MCF 10A (cell line): Measurements from ENCODE around the gene MIPOL1. TPM values are rescaled to one million over a fixed set of nuclear protein-coding genes. Genes with fewer than 3 reads are reported as not detected.
A peak's percentile ranks its signal among the peaks of the same experiment; 100 is the strongest.

Experiments
- BruUV-seq: library from RNA; stranded (reverse); fragments of 400-500 nt; replicated peaks from 2 replicates; lab custom pipeline; 2021; lab: Mats Ljungman, UMichigan
- CTCF ChIA-PET: fragments of 300-600 bp; sonication (Branson Sonifier 250); formaldehyde crosslinking; extraction: SDS; loops from one replicate; lab custom pipeline; 2021; ENCODE audit warnings: antibody characterized with exemption, inconsistent platforms; lab: Yijun Ruan, JAX
- POLR2A ChIA-PET: fragments of 300-600, 350-650 bp; sonication (Branson Sonifier 250); formaldehyde crosslinking; extraction: SDS; loops from one replicate; lab custom pipeline; 2020; ENCODE audit warnings: antibody characterized with exemption, inconsistent platforms; lab: Yijun Ruan, JAX
- DNase-seq: peaks from one replicate; pipeline ENCODE4 v3.0.0-alpha.2; 2018; ENCODE audit not compliant: unreplicated experiment
- H3K27ac Mint-ChIP-seq: one replicate; pipeline ENCODE4 v1.8.0; 2022; ENCODE audit warnings: mild to moderate bottlenecking, low read depth, mixed read lengths; ENCODE audit not compliant: unreplicated experiment
- H3K27me3 Mint-ChIP-seq: one replicate; pipeline ENCODE4 v1.8.0; 2022; ENCODE audit warnings: mixed read lengths; ENCODE audit not compliant: insufficient read depth, unreplicated experiment
- H3K36me3 Mint-ChIP-seq: one replicate; pipeline ENCODE4 v1.8.0; 2022; ENCODE audit warnings: mild to moderate bottlenecking, moderate library complexity, mixed read lengths; ENCODE audit not compliant: insufficient read depth, unreplicated experiment
- H3K4me1 Mint-ChIP-seq: one replicate; pipeline ENCODE4 v1.8.0; 2022; ENCODE audit warnings: mixed read lengths; ENCODE audit not compliant: insufficient read depth, unreplicated experiment
- H3K4me3 Mint-ChIP-seq: one replicate; pipeline ENCODE4 v1.8.0; 2022; ENCODE audit warnings: mild to moderate bottlenecking, moderate library complexity, mixed read lengths; ENCODE audit not compliant: unreplicated experiment
- H3K9me3 Mint-ChIP-seq: one replicate; pipeline ENCODE4 v1.8.0; 2022; ENCODE audit warnings: mixed read lengths; ENCODE audit not compliant: unreplicated experiment
- CTCF ChIP-seq: fragments of 200-600 bp; IDR thresholded peaks from one replicate; pipeline ENCODE4 v1.8.0; 2022; ENCODE audit warnings: antibody characterized with exemption, mild to moderate bottlenecking; ENCODE audit not compliant: unreplicated experiment
- intact Hi-C: fragments of 100-400 bp; cut with micrococcal nuclease; formaldehyde crosslinking; loops from 2 replicates; pipeline ENCODE4 v1.14.1; 2022
- total RNA-seq: library from RNA; stranded (reverse); gene quantifications from 2 replicates; pipeline ENCODE4 v1.2.3, GENCODE V29; 2022

The MIPOL1 gene
- total RNA-seq, 1 experiment from 2014 or later = 16.3 TPM

- Mint-ChIP-seq H3K27ac (peak overlapping the region; percentile 35), H3K27me3 (no peaks in the 10 kb centered on the region), H3K4me1 (peaks cover 4% of the 10 kb centered on the region), H3K4me3 (no peak overlapping the region), H3K36me3 (no peaks in the 10 kb centered on the region), H3K9me3 (no peaks in the 10 kb centered on the region)
- intact Hi-C loops = no loop called here
- no peak for TF ChIP-seq CTCF
- no peak for DNase-seq
- no TSS peak for BruUV-seq
- ChIA-PET CTCF (interaction anchor here (1.2 to 1.7 kb wide), 2 partner anchors 22 to 621 kb away, joined by 3 to 8 read pairs; no protein-coding TSS in a partner anchor), POLR2A (no interaction called here)
Observed at GRCh38 chr14:37254411-37254947, 56.7 kb downstream of the MIPOL1 start.

- no peak for DNase-seq
- POLR2A ChIA-PET = no interaction called here
- H3K27me3 Mint-ChIP-seq = no peaks in the 10 kb centered on the region
Observed at GRCh38 chr14:37257501-37258070, 59.8 kb downstream of the MIPOL1 start.

GRCh38 chr14:37262649-37263048, 64.9 kb downstream of the MIPOL1 start:
- ChIA-PET POLR2A (no interaction called here), CTCF (no interaction called here)
- H3K4me3 Mint-ChIP-seq = no peak overlapping the region
- H3K36me3 Mint-ChIP-seq = no peaks in the 10 kb centered on the region
- intact Hi-C loops = no loop called here
- H3K4me1 Mint-ChIP-seq = no peaks in the 10 kb centered on the region
- DNase-seq = no peak
- no TSS peak for BruUV-seq
- no peak overlapping the region for H3K27ac Mint-ChIP-seq
- H3K27me3 Mint-ChIP-seq = no peaks in the 10 kb centered on the region
- no peak for TF ChIP-seq CTCF
- H3K9me3 Mint-ChIP-seq = no peaks in the 10 kb centered on the region

More at GRCh38 chr14:37257501-37258070, 59.8 kb downstream of the MIPOL1 start:
- peaks cover 4% of the 10 kb centered on the region for H3K4me1 Mint-ChIP-seq
- intact Hi-C loops = no loop called here
- no peaks in the 10 kb centered on the region for H3K9me3 Mint-ChIP-seq
- TF ChIP-seq CTCF = no peak
- no peak overlapping the region for H3K27ac Mint-ChIP-seq
- no peaks in the 10 kb centered on the region for H3K36me3 Mint-ChIP-seq
- BruUV-seq = no TSS peak
- CTCF ChIA-PET = interaction anchor here (0.6 kb wide), 1 partner anchor 285 kb away, joined by 3 read pairs; no protein-coding TSS in a partner anchor
- no peak overlapping the region for H3K4me3 Mint-ChIP-seq

DNA sequence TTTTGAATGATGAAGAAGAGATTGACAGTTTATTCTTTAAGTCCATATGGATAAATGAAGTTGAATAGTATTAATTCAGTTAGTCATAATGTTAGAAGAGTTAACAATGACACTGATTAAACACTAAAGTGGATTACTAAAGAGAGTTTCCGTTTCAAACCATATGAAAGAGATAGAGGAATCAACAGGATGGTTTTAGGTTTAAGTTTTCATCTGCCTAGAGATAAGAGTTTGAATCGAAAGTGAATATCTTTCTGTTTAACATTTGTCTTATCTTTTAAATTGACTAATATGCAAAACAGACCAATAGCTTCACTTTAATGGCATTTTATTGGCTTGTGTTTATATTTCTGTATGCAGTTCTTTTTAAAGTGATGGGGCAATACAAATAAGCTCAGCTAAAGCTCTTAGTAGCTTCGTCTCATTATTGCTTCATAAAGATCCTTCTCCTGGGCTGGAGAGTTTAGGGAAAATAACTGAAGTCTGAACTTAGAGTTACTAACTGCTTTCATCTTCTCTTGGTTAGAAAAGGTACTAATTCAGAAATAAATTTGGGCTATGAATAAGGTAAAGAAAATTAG, 66.0 kb downstream of the MIPOL1 start:
- Mint-ChIP-seq H3K9me3 (no peaks in the 10 kb centered on the region), H3K4me3 (no peak overlapping the region), H3K36me3 (no peaks in the 10 kb centered on the region), H3K27ac (no peak overlapping the region), H3K27me3 (no peaks in the 10 kb centered on the region), H3K4me1 (no peaks in the 10 kb centered on the region)
- POLR2A ChIA-PET = no interaction called here
- DNase-seq = no peak
- CTCF ChIA-PET = interaction anchor here (0.7 kb wide), 1 partner anchor 303 kb away, joined by 4 read pairs; no protein-coding TSS in a partner anchor
- no peak for TF ChIP-seq CTCF
- intact Hi-C loops = no loop called here
- no TSS peak for BruUV-seq
